ENCODE data around the gene KRTAP3-1.

- TF ChIP-seq CTCF (IDR thresholded peaks at IDR 0.05) (no peak), POLR2A (IDR thresholded peaks at IDR 0.05) (no peak)
Observed at GRCh38 chr17:41019415-41019814, 10.5 kb upstream of the KRTAP3-1 start.

Data from lower leg skin (tissue), 3 donors.